Ishikawa (cell line): ENCODE data around the gene PTPRM.

Experiments
- CEBPB ChIP-seq: IDR thresholded peaks from 2 replicates; pipeline ENCODE4 v1.6.1; 2012
- CREB1 ChIP-seq: IDR thresholded peaks from 2 replicates; pipeline ENCODE4 v1.6.1; 2012; ENCODE audit warnings: low read depth
- EGR1 ChIP-seq: IDR thresholded peaks from 2 replicates; pipeline ENCODE4 v1.6.1; 2012
- EP300 ChIP-seq: IDR thresholded peaks from 2 replicates; pipeline ENCODE4 v1.6.1; 2012; ENCODE audit warnings: borderline replicate concordance
- FOXM1 ChIP-seq: IDR thresholded peaks from 2 replicates; pipeline ENCODE4 v1.6.1; 2012; ENCODE audit warnings: low read depth, borderline replicate concordance
- NFIC ChIP-seq: IDR thresholded peaks from 2 replicates; pipeline ENCODE4 v1.6.1; 2012
- RAD21 ChIP-seq: IDR thresholded peaks from 2 replicates; pipeline ENCODE4 v1.6.1; 2012; ENCODE audit warnings: low read depth
- TAF1 ChIP-seq: IDR thresholded peaks from 2 replicates; pipeline ENCODE4 v1.6.1; 2012; ENCODE audit warnings: low read depth, mild to moderate bottlenecking
- TCF12 ChIP-seq: IDR thresholded peaks from 2 replicates; pipeline ENCODE4 v1.6.1; 2012; ENCODE audit warnings: low read depth
- TEAD4 ChIP-seq: IDR thresholded peaks from 2 replicates; pipeline ENCODE4 v1.6.1; 2012
- YY1 ChIP-seq: IDR thresholded peaks from 2 replicates; pipeline ENCODE4 v1.6.1; 2012; ENCODE audit warnings: low read depth
- ZBTB7A ChIP-seq: IDR thresholded peaks from 2 replicates; pipeline ENCODE4 v1.6.1; 2012; ENCODE audit warnings: low read depth
- TF ChIP-seq, protein P1 (sequence below): IDR thresholded peaks from 2 replicates; pipeline ENCODE4 v1.6.1; 2012
- TF ChIP-seq, protein P2 (sequence below): IDR thresholded peaks from 2 replicates; pipeline ENCODE4 v1.6.1; 2012; ENCODE audit warnings: low read depth, mild to moderate bottlenecking
- TF ChIP-seq, protein P3 (sequence below): IDR thresholded peaks from 2 replicates; pipeline ENCODE4 v1.6.1; 2012

The PTPRM gene

DNA sequence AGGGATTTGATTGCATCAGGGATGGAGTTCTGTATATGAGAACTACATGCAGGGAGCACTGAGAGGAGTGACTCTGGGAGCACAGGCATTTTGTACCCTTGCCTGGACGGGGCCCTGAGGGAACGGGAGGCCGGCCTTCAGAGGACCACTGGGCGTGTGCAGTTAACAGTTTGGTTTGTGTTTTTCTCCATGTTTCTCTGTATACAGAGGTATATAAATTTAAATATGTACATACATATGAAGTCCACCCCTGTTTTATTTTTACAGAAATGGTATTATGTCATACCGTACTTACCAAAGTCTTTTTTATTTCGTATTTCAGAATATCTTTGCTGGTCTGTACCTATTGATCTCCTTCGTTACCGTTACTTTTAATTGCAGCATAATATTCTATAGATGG lies 111.3 kb downstream of the PTPRM start:
- no peak for TF ChIP-seq CEBPB
- no peak for TF ChIP-seq TEAD4
- TF ChIP-seq TCF12: no peak
- TF ChIP-seq, protein P1, sequence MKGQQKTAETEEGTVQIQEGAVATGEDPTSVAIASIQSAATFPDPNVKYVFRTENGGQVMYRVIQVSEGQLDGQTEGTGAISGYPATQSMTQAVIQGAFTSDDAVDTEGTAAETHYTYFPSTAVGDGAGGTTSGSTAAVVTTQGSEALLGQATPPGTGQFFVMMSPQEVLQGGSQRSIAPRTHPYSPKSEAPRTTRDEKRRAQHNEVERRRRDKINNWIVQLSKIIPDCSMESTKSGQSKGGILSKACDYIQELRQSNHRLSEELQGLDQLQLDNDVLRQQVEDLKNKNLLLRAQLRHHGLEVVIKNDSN: no peak
- TF ChIP-seq, protein P2, sequence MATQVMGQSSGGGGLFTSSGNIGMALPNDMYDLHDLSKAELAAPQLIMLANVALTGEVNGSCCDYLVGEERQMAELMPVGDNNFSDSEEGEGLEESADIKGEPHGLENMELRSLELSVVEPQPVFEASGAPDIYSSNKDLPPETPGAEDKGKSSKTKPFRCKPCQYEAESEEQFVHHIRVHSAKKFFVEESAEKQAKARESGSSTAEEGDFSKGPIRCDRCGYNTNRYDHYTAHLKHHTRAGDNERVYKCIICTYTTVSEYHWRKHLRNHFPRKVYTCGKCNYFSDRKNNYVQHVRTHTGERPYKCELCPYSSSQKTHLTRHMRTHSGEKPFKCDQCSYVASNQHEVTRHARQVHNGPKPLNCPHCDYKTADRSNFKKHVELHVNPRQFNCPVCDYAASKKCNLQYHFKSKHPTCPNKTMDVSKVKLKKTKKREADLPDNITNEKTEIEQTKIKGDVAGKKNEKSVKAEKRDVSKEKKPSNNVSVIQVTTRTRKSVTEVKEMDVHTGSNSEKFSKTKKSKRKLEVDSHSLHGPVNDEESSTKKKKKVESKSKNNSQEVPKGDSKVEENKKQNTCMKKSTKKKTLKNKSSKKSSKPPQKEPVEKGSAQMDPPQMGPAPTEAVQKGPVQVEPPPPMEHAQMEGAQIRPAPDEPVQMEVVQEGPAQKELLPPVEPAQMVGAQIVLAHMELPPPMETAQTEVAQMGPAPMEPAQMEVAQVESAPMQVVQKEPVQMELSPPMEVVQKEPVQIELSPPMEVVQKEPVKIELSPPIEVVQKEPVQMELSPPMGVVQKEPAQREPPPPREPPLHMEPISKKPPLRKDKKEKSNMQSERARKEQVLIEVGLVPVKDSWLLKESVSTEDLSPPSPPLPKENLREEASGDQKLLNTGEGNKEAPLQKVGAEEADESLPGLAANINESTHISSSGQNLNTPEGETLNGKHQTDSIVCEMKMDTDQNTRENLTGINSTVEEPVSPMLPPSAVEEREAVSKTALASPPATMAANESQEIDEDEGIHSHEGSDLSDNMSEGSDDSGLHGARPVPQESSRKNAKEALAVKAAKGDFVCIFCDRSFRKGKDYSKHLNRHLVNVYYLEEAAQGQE: no peak
- no peak for TF ChIP-seq EGR1
- TF ChIP-seq YY1: no peak
- TF ChIP-seq, protein P3, sequence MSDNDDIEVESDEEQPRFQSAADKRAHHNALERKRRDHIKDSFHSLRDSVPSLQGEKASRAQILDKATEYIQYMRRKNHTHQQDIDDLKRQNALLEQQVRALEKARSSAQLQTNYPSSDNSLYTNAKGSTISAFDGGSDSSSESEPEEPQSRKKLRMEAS: no peak
- TF ChIP-seq ZBTB7A: no peak
- TF ChIP-seq NFIC: no peak
- no peak for TF ChIP-seq TAF1
- TF ChIP-seq FOXM1: no peak
- no peak for TF ChIP-seq EP300

DNA sequence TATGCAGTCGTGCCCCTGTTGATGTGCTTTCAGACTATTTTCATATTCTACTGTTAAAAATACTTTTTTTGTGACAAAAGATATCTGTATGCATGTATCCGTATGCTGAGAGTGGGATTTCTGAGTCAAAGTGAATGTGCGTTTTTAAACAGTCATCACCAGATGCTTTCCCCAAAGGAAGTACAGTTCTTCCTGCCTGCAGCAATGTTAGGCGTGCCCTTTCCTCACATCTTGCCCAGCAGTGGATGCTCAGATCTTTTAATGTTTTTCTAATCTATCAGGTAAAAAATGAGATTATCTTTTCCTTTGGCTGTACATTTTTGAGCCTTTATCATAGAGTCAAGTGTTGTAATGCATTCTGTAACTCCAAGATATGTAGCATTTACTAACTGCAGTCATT lies 111.7 kb downstream of the PTPRM start:
- TF ChIP-seq ZBTB7A: no peak
- TF ChIP-seq, protein P1: no peak
- TF ChIP-seq TAF1: no peak

GRCh38 chr18:7681298-7681697 lies 114.2 kb downstream of the PTPRM start:
- TF ChIP-seq FOXM1 (no peak), CREB1 (no peak), RAD21 (no peak), EGR1 (no peak), EP300 (no peak), YY1 (no peak), ZBTB7A (no peak), TEAD4 (no peak), TAF1 (no peak), CEBPB (no peak), NFIC (no peak), TCF12 (no peak)
- TF ChIP-seq, protein P1: no peak
- TF ChIP-seq, protein P3: no peak
- TF ChIP-seq, protein P2: no peak

GRCh38 chr18:7682321-7682720 lies 115.2 kb downstream of the PTPRM start:
- TF ChIP-seq FOXM1 (no peak), TAF1 (no peak), EGR1 (no peak), TCF12 (no peak), CEBPB (no peak), TEAD4 (no peak), RAD21 (no peak), CREB1 (no peak), YY1 (no peak)
- TF ChIP-seq, protein P1: no peak

- TF ChIP-seq, protein P3: no peak
- TF ChIP-seq FOXM1 (no peak), TCF12 (no peak), CREB1 (no peak)
- TF ChIP-seq, protein P2: no peak
Observed at GRCh38 chr18:7683753-7684152, 116.6 kb downstream of the PTPRM start.
